Heart left ventricle (tissue), 13 donors: ENCODE data around the gene FGF19.

Experiments used
- POLR2A ChIP-seq, 2 donors: fragments of 450-650 bp; IDR thresholded peaks; one replicate each; pipeline ENCODE4 v1.6.1; 2017; ENCODE audit warnings: antibody characterized with exemption in 2 of 2, mild to moderate bottlenecking in 2 of 2, moderate library complexity in 2 of 2
- TF ChIP-seq, protein P1 (sequence below), 12 donors: fragments of 200-600 bp; sonication (generic) in 4 of 12; IDR thresholded peaks; one replicate each; pipeline versions ENCODE4 v1.5.0 to v1.8.0; 2018 to 2022; ENCODE audit warnings: antibody characterized with exemption in 12 of 12, mild to moderate bottlenecking in 5 of 12
- donor health status: ischemic (EF 13 %, LVEDD 7.1; RV severe dilation, severe dysfunction).
- donor health status: DM: no; HTN: yes; CAD: no.
- donor health status: DM: no; HTN: no; CAD: no.
- donor health status: ischemic (EF 25% LVEDD 6.9; RV normal size, moderate dysfunction).
- donor health status: ischemic (EF 25% LVEDD 5.7; RV mildly dilated, moderate dysfunction).
- donor health status: ischemic (EF 35%, LVEDD 5.7; RV mildly dilated, moderate dysfunction).
- donor health status: nonischemic (EF 11% LVEDD 7.7; RV severe dilation, severe dysfunction).
- donor health status: DM: yes; HTN: yes; CAD: no.
- donor health status: PGD.
- donor health status: ischemic (EF 29% LVEDD 5.4; RV normal size, mild dysfunction).
- donor health status: nonischemic (EF 23%, LVEDD 6.1; RV moderate dilation, normal function).

DNA sequence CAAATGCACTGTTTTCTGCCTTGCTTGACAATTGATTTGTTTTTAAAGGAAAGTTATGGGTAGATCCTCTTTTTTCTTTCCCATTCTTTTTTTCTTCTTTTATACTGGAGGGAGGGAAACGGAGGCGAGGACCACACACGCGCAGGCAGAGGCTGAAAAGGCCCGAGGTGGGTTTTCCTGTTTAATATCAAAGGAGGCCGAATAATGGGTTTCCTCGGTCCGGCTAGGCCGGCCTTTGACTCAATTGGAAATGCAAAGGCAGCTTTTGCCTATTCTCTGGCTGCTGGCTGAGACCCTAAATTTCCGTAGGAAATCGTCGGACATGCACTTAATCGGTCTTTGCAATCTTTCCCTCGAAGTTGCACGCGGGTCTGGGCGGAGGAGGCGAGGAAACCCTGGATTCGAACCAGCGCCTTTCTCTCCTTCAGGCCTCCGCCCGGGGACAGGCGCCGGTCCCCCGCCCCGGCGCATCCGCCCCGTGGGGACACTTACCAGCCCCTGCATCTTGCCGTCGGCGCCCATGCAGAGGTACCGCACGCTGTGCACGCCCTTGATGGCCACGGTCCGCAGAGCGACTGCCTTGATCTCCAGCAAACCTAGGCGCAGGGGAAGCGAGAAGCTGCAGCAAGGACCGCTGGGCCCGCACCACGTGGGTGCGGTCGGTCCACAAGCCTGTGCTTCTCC, 911 bp downstream of the FGF19 start:
- TF ChIP-seq, protein P1, sequence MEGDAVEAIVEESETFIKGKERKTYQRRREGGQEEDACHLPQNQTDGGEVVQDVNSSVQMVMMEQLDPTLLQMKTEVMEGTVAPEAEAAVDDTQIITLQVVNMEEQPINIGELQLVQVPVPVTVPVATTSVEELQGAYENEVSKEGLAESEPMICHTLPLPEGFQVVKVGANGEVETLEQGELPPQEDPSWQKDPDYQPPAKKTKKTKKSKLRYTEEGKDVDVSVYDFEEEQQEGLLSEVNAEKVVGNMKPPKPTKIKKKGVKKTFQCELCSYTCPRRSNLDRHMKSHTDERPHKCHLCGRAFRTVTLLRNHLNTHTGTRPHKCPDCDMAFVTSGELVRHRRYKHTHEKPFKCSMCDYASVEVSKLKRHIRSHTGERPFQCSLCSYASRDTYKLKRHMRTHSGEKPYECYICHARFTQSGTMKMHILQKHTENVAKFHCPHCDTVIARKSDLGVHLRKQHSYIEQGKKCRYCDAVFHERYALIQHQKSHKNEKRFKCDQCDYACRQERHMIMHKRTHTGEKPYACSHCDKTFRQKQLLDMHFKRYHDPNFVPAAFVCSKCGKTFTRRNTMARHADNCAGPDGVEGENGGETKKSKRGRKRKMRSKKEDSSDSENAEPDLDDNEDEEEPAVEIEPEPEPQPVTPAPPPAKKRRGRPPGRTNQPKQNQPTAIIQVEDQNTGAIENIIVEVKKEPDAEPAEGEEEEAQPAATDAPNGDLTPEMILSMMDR (IDR thresholded peaks at IDR 0.05), result no peak
- no peak for TF ChIP-seq POLR2A (IDR thresholded peaks at IDR 0.05)
